K562 (cell line): Measurements from ENCODE around the gene HAUS3. TPM values are rescaled to one million over a fixed set of nuclear protein-coding genes. Genes with fewer than 3 reads are reported as not detected.

Experiments used
- ARHGAP35 ChIP-seq: fragments of 450-650 bp; IDR thresholded peaks from 2 replicates; pipeline ENCODE4 v1.6.1; 2018; ENCODE audit not compliant: partially characterized antibody
- ATF3 ChIP-seq, 2 experiments: fragments of 450-650 bp in 1 of 2; sonication (generic) in 1 of 2; formaldehyde crosslinking in 1 of 2; IDR thresholded peaks in 1 of 2; conservative IDR thresholded peaks in 1 of 2; 2 replicates each; pipeline versions ENCODE4 v1.6.1 to v1.8.1; 2016 to 2023; ENCODE audit warnings: mild to moderate bottlenecking in 2 of 2, moderate library complexity in 2 of 2, inconsistent platforms in 1 of 2, missing genetic modification reagents in 1 of 2
- BCL6 ChIP-seq: fragments of 250-450 bp; sonication (Bioruptor Pico); IDR thresholded peaks from 2 replicates; pipeline ENCODE4 v1.4.0; 2020
- FOXJ3 ChIP-seq: sonication (generic); formaldehyde crosslinking; IDR thresholded peaks from 2 replicates; pipeline ENCODE4 v1.4.0; 2020; ENCODE audit warnings: mild to moderate bottlenecking, missing genetic modification reagents
- HDAC1 ChIP-seq, 2 experiments: fragments of 450-650 bp; IDR thresholded peaks; 2 replicates each; pipeline ENCODE4 v1.6.1; 2016 to 2017; ENCODE audit warnings: inconsistent platforms in 1 of 2, mild to moderate bottlenecking in 1 of 2, moderate library complexity in 1 of 2
- HDAC6 ChIP-seq: IDR thresholded peaks from 2 replicates; pipeline ENCODE4 v1.6.1; 2012; ENCODE audit warnings: low read depth, mild to moderate bottlenecking, control low read depth, inconsistent platforms, low read length, moderate library complexity
- MGA ChIP-seq: fragments of 450-650 bp; IDR thresholded peaks from 2 replicates; pipeline ENCODE4 v1.6.1; 2016; ENCODE audit warnings: mild to moderate bottlenecking, moderate library complexity
- NFIC ChIP-seq: fragments of 450-650 bp; IDR thresholded peaks from 2 replicates; pipeline ENCODE4 v1.6.1; 2017; ENCODE audit warnings: mild to moderate bottlenecking, inconsistent platforms
- RAD51 ChIP-seq: fragments of 450-650 bp; IDR thresholded peaks from 2 replicates; pipeline ENCODE4 v1.7.1; 2016; ENCODE audit warnings: low read depth, mild to moderate bottlenecking, borderline replicate concordance
- RBM25 ChIP-seq: fragments of 200-400 bp; formaldehyde crosslinking; IDR thresholded peaks from 2 replicates; pipeline ENCODE4 v1.6.1; 2018; ENCODE audit warnings: low read length, low read depth, moderate library complexity; ENCODE audit not compliant: severe bottlenecking
- ZNF146 ChIP-seq: IDR thresholded peaks from one replicate; pipeline ENCODE4 v1.6.1; 2018; ENCODE audit warnings: missing compliant biosample characterization; ENCODE audit not compliant: unreplicated experiment
- ZNF174 ChIP-seq: fragments of 250-450 bp; sonication (Bioruptor Pico); IDR thresholded peaks from 2 replicates; pipeline ENCODE4 v1.4.0; 2020; ENCODE audit warnings: mild to moderate bottlenecking
- polyA plus RNA-seq, 8 experiments: library from polyadenylated mRNA; depleted of rRNA in 4 of 8; stranded (reverse) in 5 of 8; unstranded in 3 of 8; fragments of >200 nt; fragmentation: Nextera tagmentation in 2 of 8; fragmentation: Illumina TruSeq in 1 of 8; extraction: Ambion mirVana in 2 of 8; extraction: Trizol in 1 of 8; gene quantifications; 2 replicates each; pipeline versions ENCODE4 v1.2.1 to v1.2.3, GENCODE V29; 2011 to 2014; ENCODE audit warnings: inconsistent platforms in 1 of 8, missing spikeins in 1 of 8
- total RNA-seq, 7 experiments: library from RNA; depleted of rRNA in 6 of 7; stranded (reverse); fragments of >200 nt in 6 of 7; fragmentation: Illumina TruSeq in 2 of 7; extraction: Trizol in 2 of 7; gene quantifications; 2 replicates each; pipeline versions ENCODE4 v1.2.1 to v1.2.3, GENCODE V29; 2011 to 2021; ENCODE audit warnings: low replicate concordance in 1 of 7

Gene HAUS3
- total and polyA plus RNA-seq, 9 of the 15 experiments (the other 6 are each of a cell fraction or from before 2014, with no cell fraction given), result 8.9 to 25.7 (median 21.5) TPM

DNA sequence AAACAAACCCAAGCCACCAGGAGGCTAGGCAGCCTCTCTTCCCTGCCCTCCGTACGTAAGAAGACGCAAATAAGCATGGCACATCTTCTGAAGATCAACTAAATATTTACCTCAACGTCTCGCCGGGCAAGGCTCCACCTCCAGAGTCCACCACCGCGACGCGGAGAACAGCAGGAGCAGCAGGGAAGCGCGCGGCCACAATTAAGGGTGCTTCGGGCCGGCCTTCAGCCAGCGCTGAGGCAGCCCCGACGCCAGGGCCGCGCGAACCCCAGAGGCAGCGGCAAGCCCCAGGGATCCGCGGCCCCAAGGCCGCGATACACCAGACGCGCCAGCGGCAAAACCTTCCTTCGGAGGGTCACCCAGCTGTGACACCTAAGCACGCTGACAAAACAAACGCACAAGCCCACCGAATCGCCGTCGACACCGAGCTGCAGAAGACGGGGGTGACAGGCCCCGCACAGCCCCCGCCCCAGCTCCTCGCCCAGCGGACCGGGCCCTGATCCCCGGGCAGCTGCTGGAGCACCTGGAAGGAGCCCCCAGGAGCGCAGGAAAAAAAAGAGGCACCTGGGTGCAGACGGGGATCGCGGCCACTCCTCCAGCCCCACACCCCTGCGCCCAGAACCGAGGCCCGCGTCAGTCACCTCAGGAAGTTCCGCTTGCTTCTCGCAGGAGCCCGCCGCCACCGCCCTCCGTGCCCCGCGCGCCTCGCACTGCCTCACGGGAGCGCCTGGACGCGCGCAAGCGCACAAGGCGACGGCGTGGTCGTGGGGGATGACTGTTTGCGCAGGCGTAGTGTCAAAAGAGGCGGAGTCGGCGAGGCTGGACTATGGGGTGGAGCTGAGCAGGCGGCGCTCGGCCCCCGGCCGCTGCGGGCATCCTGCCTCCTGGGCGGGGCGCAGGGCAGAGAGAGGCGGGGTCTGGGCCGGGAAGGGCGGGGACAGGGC, at the start of gene HAUS3, which contains the start of gene POLN (continued):
- TF ChIP-seq RBM25 (no peak), NFIC (peak; percentile 59; the same call in 1 of the 2 replicates), HDAC1 (IDR thresholded peaks at IDR 0.05) (peak in 1 of 2 experiments; percentile 88; a peak in 2 of 4 replicates), BCL6 (no peak), ZNF146 (CRISPR knock-in tag) (no peak), ATF3 (IDR thresholded peaks at IDR 0.05) (no peak), ATF3 (CRISPR knock-in tag; conservative IDR thresholded peaks at IDR 0.05) (no peak), RAD51 (no peak), HDAC6 (no peak), FOXJ3 (no peak), ZNF174 (no peak), MGA (no peak), ARHGAP35 (no peak)
